Kidney (tissue), 14 donors: ENCODE measurements around the gene RMND5B. TPM values are rescaled to one million over a fixed set of nuclear protein-coding genes. Genes with fewer than 3 reads are reported as not detected.

ENCODE experiments used
- DNase-seq, 5 donors: peaks; one replicate each; pipeline ENCODE4 v3.0.0-alpha.2; 2013 to 2020
- FAIRE-seq: peaks from 2 replicates; lab custom pipeline; 2012; peaks lifted over from hg19 to GRCh38; lab: Jason Lieb, UNC
- H3K27ac ChIP-seq, 2 donors: one replicate each; pipeline ENCODE4 v1.7.0; 2013; ENCODE audit warnings: low read depth in 2 of 2, low read length in 2 of 2, inconsistent platforms in 1 of 2
- H3K27me3 ChIP-seq: one replicate; pipeline ENCODE4 v1.7.1; 2013; ENCODE audit warnings: low read length, inconsistent platforms; ENCODE audit not compliant: control insufficient read depth, insufficient read depth
- H3K36me3 ChIP-seq, 3 donors: one replicate each; pipeline versions ENCODE4 v1.7.0 to v1.7.1; 2013; ENCODE audit warnings: low read length in 3 of 3, control low read depth in 1 of 3, inconsistent platforms in 1 of 3; ENCODE audit not compliant: insufficient read depth in 3 of 3, control insufficient read depth in 2 of 3
- H3K4me1 ChIP-seq, 3 donors: one replicate each; pipeline versions ENCODE4 v1.7.0 to v1.7.1; 2013; ENCODE audit warnings: low read length in 3 of 3, inconsistent platforms in 1 of 3, low read depth in 1 of 3; ENCODE audit not compliant: control insufficient read depth in 2 of 3, insufficient read depth in 2 of 3
- H3K4me3 ChIP-seq, 3 donors: one replicate each; pipeline versions ENCODE4 v1.7.0 to v1.8.1; 2013; ENCODE audit warnings: low read length in 3 of 3, control low read depth in 1 of 3, inconsistent platforms in 1 of 3
- H3K9ac ChIP-seq, 3 donors: one replicate each; pipeline versions ENCODE4 v1.7.0 to v1.7.1; 2013; ENCODE audit warnings: low read length in 3 of 3, control low read depth in 1 of 3, inconsistent platforms in 1 of 3
- H3K9me3 ChIP-seq, 3 donors: one replicate each; pipeline versions ENCODE4 v1.7.0 to v1.7.1; 2013; ENCODE audit warnings: low read length in 3 of 3, control low read depth in 1 of 3, inconsistent platforms in 1 of 3; ENCODE audit not compliant: control insufficient read depth in 2 of 3, insufficient read depth in 1 of 3
- CTCF ChIP-seq: IDR thresholded peaks from 3 replicates; pipeline ENCODE4 v1.5.1; 2012; ENCODE audit warnings: mild to moderate bottlenecking, moderate library complexity, borderline replicate concordance; ENCODE audit not compliant: insufficient read depth; ENCODE audit errors: extremely low read depth
- intact Hi-C: fragments of 100-400 bp; cut with DNase I; formaldehyde crosslinking; loops from one replicate; pipeline ENCODE4 v1.11.1; 2022
- polyA plus RNA-seq: library from polyadenylated mRNA; stranded (reverse); fragments of 350-450 nt; fragmentation: Illumina TruSeq; extraction: RNeasy Lipid Tissue Mini Kit (QIAGEN cat#74804); gene quantifications from one replicate; pipeline ENCODE4 v1.2.3, GENCODE V29; 2014; ENCODE audit warnings: low read depth, low replicate concordance; ENCODE audit not compliant: insufficient read depth
- total RNA-seq: library from RNA; stranded (reverse); fragmentation: NEBNext Ultra II Directional; extraction: Animal tissue kit (Norgen Biotek cat#: 25700); gene quantifications from one replicate; pipeline ENCODE4 v1.2.1, GENCODE V29; 2021
- donor health status: control.
- donor health status: control.
- donor health status: control.
- donor health status: control.
- donor health status: control.
- donor health status: DM: yes; HTN: yes; CAD: no.
- donor health status: Normal renal cell carcinoma (clear cell type).

RMND5B gene
- total and polyA plus RNA-seq, 2 donors from 2014 or later: 36.6 to 45.3 TPM

GRCh38 chr5:178163772-178164735 lies 33.2 kb downstream of the RMND5B start:
- FAIRE-seq: no peak
- H3K9me3 ChIP-seq: no peaks in the 10 kb centered on the region
- intact Hi-C loops: loop anchor here (5.0 kb wide), 1 partner anchor 87 kb away; no protein-coding TSS in a partner anchor
- TF ChIP-seq CTCF: peak; percentile 99
- H3K27me3 ChIP-seq: no peaks in the 10 kb centered on the region
- H3K4me3 ChIP-seq: peak overlapping the region in 2 of 3 donors; percentile 21 to 44
- DNase-seq: peak; percentile 93 to 95 (median 94)
- H3K27ac ChIP-seq: no peak overlapping the region
- peaks cover 0 to 4% (median 0%) of the 10 kb centered on the region in 3 donors for H3K4me1 ChIP-seq
- H3K9ac ChIP-seq: peak overlapping the region in 1 of 3 donors; percentile 28
- no peaks in the 10 kb centered on the region for H3K36me3 ChIP-seq

GRCh38 chr5:178165581-178165980 lies 34.8 kb downstream of the RMND5B start:
- DNase-seq (no peak), FAIRE-seq (no peak)
- TF ChIP-seq CTCF: no peak
- Histone ChIP-seq H3K4me1 (peaks cover 0 to 4% (median 0%) of the 10 kb centered on the region in 3 donors), H3K4me3 (no peak overlapping the region), H3K9ac (no peak overlapping the region), H3K36me3 (no peaks in the 10 kb centered on the region), H3K27me3 (no peaks in the 10 kb centered on the region), H3K9me3 (no peaks in the 10 kb centered on the region), H3K27ac (no peak overlapping the region)
- intact Hi-C loops: no loop called here

- no peak for DNase-seq
- H3K36me3 ChIP-seq: no peaks in the 10 kb centered on the region
- H3K27me3 ChIP-seq: no peaks in the 10 kb centered on the region
- no peak for TF ChIP-seq CTCF
- H3K4me1 ChIP-seq: no peaks in the 10 kb centered on the region
- FAIRE-seq: no peak
- no peak overlapping the region for H3K9ac ChIP-seq
- H3K9me3 ChIP-seq: no peaks in the 10 kb centered on the region
- H3K4me3 ChIP-seq: no peak overlapping the region
- intact Hi-C loops: no loop called here
- H3K27ac ChIP-seq: no peak overlapping the region
Observed at GRCh38 chr5:178170455-178170854, 39.6 kb downstream of the RMND5B start.
